ENCODE measurements around the gene MYH14. TPM values are rescaled to one million over a fixed set of nuclear protein-coding genes. Genes with fewer than 3 reads are reported as not detected.

The MYH14 gene
- polyA plus RNA-seq, 1 donor (not counting 4 experiments of a cell fraction or from before 2014, with no cell fraction given): 0.20 TPM

DNA sequence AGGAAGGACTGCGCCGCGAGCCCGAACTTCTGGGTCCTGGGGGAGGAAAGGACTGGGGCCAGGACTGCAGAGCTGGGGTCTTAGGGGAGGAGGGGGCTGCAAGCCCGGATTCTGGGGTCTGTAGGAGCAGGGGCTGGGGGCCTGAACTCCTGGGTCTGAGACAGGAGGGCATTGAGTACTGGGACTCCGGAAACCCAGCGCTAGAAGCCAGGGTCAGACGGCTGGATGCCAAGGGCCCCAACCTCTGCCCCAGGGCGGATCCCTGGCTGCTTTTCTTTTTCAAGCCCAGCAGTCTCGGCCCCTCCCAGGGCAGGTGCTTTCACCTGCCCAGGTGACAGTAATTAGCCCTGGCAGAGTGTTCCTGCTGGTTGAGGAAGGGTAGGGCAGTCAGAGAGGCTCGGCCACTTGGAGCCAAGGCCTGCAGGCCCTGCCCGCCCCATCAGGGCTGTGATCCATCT is 2.3 kb downstream of the MYH14 start:
- no peaks in the 10 kb centered on the region for H3K4me1 ChIP-seq (ENCODE audit: control insufficient read depth, extremely low read depth, insufficient read depth, low read length)
- no peak overlapping the region for H3K4me2 ChIP-seq (ENCODE audit: control insufficient read depth, extremely low read depth, insufficient read depth, low read depth, low read length)
- H3K36me3 ChIP-seq (ENCODE audit: control insufficient read depth in 2 of 2, extremely low read depth in 1 of 2, insufficient read depth in 2 of 2, low read length in 2 of 2): no peaks in the 10 kb centered on the region
- FAIRE-seq (no peak), DNase-seq (ENCODE audit: low read depth, low spot score) (no peak)
- H3K9me1 ChIP-seq (ENCODE audit: control insufficient read depth, extremely low read depth, insufficient read depth, low read length): no peaks in the 10 kb centered on the region
- no peak overlapping the region for H2AFZ ChIP-seq (ENCODE audit: control insufficient read depth, low read length)
- no peaks in the 10 kb centered on the region for H3K9me3 ChIP-seq (ENCODE audit: control insufficient read depth, low read depth, low read length)
- dilution Hi-C loops (cut with MboI; ENCODE audit: extremely low pct_ligation_motif_present, low sequenced_read_pairs): no loop called here
- TF ChIP-seq EZH2 (IDR thresholded peaks at IDR 0.05; ENCODE audit: low read length): no peak
- TF ChIP-seq, protein P1, sequence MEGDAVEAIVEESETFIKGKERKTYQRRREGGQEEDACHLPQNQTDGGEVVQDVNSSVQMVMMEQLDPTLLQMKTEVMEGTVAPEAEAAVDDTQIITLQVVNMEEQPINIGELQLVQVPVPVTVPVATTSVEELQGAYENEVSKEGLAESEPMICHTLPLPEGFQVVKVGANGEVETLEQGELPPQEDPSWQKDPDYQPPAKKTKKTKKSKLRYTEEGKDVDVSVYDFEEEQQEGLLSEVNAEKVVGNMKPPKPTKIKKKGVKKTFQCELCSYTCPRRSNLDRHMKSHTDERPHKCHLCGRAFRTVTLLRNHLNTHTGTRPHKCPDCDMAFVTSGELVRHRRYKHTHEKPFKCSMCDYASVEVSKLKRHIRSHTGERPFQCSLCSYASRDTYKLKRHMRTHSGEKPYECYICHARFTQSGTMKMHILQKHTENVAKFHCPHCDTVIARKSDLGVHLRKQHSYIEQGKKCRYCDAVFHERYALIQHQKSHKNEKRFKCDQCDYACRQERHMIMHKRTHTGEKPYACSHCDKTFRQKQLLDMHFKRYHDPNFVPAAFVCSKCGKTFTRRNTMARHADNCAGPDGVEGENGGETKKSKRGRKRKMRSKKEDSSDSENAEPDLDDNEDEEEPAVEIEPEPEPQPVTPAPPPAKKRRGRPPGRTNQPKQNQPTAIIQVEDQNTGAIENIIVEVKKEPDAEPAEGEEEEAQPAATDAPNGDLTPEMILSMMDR (optimal IDR thresholded peaks at IDR 0.05 in 1 of 3, IDR thresholded peaks at IDR 0.05 in 1 of 3, conservative IDR thresholded peaks at IDR 0.05 in 1 of 3; ENCODE audit: extremely low read depth in 1 of 3, insufficient read depth in 2 of 3, low read length in 3 of 3): no peak
- H4K20me1 ChIP-seq (ENCODE audit: control insufficient read depth, extremely low read depth, insufficient read depth, low read length): no peaks in the 10 kb centered on the region
- H3K27ac ChIP-seq (ENCODE audit: control insufficient read depth, insufficient read depth, low read length): no peak overlapping the region
- no peaks in the 10 kb centered on the region for H3K79me2 ChIP-seq (ENCODE audit: control insufficient read depth, insufficient read depth, low read length)
- H3K9ac ChIP-seq (ENCODE audit: control insufficient read depth, extremely low read depth, insufficient read depth, low read length): no peak overlapping the region
- H3K27me3 ChIP-seq (ENCODE audit: control insufficient read depth, extremely low read depth, insufficient read depth, low read length): peaks cover 29% of the 10 kb centered on the region
- no peak overlapping the region for H3K4me3 ChIP-seq (ENCODE audit: control insufficient read depth in 2 of 3, extremely low read depth in 1 of 3, insufficient read depth in 2 of 3, low read depth in 1 of 3, low read length in 3 of 3)

DNA sequence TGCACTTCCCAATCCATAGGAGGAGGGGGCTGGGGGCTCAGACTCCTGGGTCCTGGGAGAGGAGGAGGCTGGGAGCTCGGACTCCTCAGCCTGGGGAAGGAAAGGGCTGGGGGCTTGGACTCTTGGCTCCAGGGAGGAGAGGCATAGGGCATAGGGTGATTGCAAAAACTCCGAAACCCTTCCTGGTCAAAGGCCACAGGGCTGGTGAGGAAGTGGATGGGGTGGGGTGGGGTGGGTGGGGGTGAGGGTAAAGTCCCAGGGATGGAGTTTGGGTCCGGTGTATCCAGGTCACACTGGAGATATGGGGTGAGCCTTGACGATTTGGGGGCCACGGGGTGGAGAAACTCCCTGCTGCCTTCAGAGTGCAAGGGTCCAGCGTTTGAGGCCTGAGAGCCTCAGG is 2.8 kb downstream of the MYH14 start:
- H3K4me1 ChIP-seq (ENCODE audit: control insufficient read depth, extremely low read depth, insufficient read depth, low read length): no peaks in the 10 kb centered on the region
- H3K27ac ChIP-seq (ENCODE audit: control insufficient read depth, insufficient read depth, low read length): no peak overlapping the region
- H3K9me1 ChIP-seq (ENCODE audit: control insufficient read depth, extremely low read depth, insufficient read depth, low read length): no peaks in the 10 kb centered on the region
- no peak overlapping the region for H2AFZ ChIP-seq (ENCODE audit: control insufficient read depth, low read length)
- H4K20me1 ChIP-seq (ENCODE audit: control insufficient read depth, extremely low read depth, insufficient read depth, low read length): no peaks in the 10 kb centered on the region
- H3K4me2 ChIP-seq (ENCODE audit: control insufficient read depth, extremely low read depth, insufficient read depth, low read depth, low read length): no peak overlapping the region
- H3K36me3 ChIP-seq (ENCODE audit: control insufficient read depth in 2 of 2, extremely low read depth in 1 of 2, insufficient read depth in 2 of 2, low read length in 2 of 2): no peaks in the 10 kb centered on the region
- H3K79me2 ChIP-seq (ENCODE audit: control insufficient read depth, insufficient read depth, low read length): no peaks in the 10 kb centered on the region
- H3K27me3 ChIP-seq (ENCODE audit: control insufficient read depth, extremely low read depth, insufficient read depth, low read length): peaks cover 29% of the 10 kb centered on the region
- FAIRE-seq: no peak
- no peaks in the 10 kb centered on the region for H3K9me3 ChIP-seq (ENCODE audit: control insufficient read depth, low read depth, low read length)
- H3K4me3 ChIP-seq (ENCODE audit: control insufficient read depth in 2 of 3, extremely low read depth in 1 of 3, insufficient read depth in 2 of 3, low read depth in 1 of 3, low read length in 3 of 3): no peak overlapping the region
- TF ChIP-seq, protein P1 (optimal IDR thresholded peaks at IDR 0.05 in 1 of 3, IDR thresholded peaks at IDR 0.05 in 1 of 3, conservative IDR thresholded peaks at IDR 0.05 in 1 of 3; ENCODE audit: extremely low read depth in 1 of 3, insufficient read depth in 2 of 3, low read length in 3 of 3): no peak
- no peak for TF ChIP-seq EZH2 (IDR thresholded peaks at IDR 0.05; ENCODE audit: low read length)
- dilution Hi-C loops (cut with MboI; ENCODE audit: extremely low pct_ligation_motif_present, low sequenced_read_pairs): no loop called here
- no peak overlapping the region for H3K9ac ChIP-seq (ENCODE audit: control insufficient read depth, extremely low read depth, insufficient read depth, low read length)
- DNase-seq (ENCODE audit: low read depth, low spot score): no peak
